Stimulated activated CD8-positive, alpha-beta memory T cell treated with anti-CD3 and anti-CD28 coated beads, Interleukin-12 subunit alpha, Interleukin-12 subunit beta, amount 100 ng/mL, for 24 hours (primary cell): Measurements from ENCODE around the gene DIS3L2.
"Not testable (repeated sequence)": the region's sequence is repeated elsewhere in the genome, so short reads cannot be mapped to it uniquely, and the experiment has no call there.

Source experiments
- DNase-seq: peaks from one replicate; pipeline ENCODE4 v3.0.0-alpha.2; 2020; ENCODE audit errors: extremely low read depth

DIS3L2 gene

DNA sequence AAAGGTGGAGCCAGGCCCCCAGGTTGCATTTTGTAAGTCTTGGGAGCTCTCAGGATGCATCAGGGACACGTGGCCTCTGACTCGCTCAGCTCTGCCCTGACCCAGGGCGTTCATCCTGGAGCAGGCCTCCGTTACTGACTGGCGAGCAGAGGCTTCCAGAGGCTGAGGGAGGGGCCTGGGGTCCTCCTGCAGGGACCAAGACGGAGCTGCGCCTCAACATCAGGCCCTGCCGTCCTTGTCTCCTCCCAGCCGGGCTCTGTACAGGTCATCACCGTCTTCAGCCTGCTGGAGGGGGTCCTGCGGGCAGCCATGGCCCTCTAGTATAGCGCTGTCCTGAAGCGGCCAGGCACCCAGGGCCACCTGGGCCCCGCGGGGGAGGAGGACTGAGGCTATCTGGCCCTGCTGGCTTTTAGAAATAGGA lies 406.8 kb downstream of the DIS3L2 start:
- DNase-seq = no peak

- DNase-seq = no peak
Measured at GRCh38 chr2:232369126-232369951, 407.8 kb downstream of the DIS3L2 start.

GRCh38 chr2:232370007-232370406 lies 408.5 kb downstream of the DIS3L2 start:
- not testable (repeated sequence) for DNase-seq

GRCh38 chr2:232372231-232373208 lies 411.0 kb downstream of the DIS3L2 start:
- no peak for DNase-seq

GRCh38 chr2:232374356-232374755 lies 412.8 kb downstream of the DIS3L2 start:
- no peak for DNase-seq

DNA sequence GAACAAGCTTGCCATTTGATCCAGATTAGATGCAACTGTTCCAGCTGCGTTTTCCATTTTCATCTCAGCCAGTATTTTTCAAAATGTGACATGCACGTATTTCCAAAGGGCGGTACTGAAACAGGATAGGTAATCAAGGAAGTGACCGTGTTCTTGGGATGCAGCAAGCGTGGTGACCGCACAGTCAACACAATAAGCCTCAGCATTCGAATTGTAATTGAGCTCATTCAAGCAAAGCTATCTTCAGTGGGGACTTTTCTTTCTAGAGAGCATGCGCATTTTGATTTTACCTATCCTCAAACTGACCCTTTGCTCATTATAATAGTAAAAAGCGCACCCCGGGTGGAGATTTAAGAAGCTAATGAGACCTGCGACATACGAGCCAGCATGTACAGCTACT lies 413.7 kb downstream of the DIS3L2 start:
- no peak for DNase-seq

DNA sequence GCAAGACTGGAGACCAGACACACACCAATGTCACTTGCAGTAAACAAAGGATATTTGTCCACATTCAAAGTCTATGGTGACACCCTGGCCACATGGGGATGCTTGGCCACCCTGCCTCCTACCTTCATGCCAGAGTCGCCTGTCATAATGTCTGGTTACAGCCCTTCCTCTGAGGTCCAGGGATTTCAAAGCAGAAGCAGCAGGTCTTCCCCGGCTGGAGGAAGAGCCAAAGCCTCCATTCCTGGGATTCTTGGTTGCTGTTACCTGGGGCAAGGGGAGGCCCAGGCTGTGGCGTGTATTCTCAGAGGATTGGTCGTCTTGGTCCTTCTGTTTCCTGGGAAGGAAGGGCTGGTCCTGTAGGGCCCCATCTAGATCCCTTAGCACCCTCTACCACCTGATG lies 414.7 kb downstream of the DIS3L2 start:
- DNase-seq = no peak

DNA sequence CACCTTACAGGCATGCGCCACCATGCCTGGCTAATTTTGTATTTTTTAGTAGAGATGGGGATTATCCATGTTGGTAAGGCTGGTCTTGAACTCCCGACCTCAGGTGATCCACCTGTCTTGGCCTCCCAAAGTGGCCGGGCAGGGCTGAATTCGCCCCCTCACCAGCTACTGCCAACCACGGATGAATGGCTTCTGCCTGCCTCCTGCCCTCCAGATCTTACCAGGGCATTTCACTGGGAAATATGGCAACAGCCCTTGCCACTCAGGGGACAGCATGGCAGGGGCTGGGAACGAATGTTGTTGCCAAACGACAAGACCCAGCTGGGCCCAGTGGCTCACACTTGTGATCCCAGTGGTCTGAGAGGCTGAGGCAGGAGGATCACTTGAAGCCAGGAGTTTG lies 415.2 kb downstream of the DIS3L2 start:
- DNase-seq = no peak

- DNase-seq = no peak
Measured at GRCh38 chr2:232377319-232377718, 415.8 kb downstream of the DIS3L2 start.

GRCh38 chr2:232377841-232378734 lies 416.6 kb downstream of the DIS3L2 start:
- DNase-seq = no peak

DNA sequence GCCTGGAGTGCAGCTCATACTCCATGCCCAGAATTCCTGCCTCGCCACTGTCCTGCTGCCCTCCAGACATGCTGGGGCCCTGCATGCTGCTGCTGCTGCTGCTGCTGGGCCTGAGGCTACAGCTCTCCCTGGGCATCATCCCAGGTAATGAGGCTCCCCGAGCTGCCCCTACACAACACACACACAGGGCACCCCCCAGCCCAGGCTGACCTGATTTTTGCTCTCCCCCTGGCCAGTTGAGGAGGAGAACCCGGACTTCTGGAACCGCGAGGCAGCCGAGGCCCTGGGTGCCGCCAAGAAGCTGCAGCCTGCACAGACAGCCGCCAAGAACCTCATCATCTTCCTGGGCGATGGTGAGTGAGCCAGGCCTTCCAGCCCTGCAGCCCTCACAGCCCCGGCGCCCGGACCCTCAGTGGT lies 417.2 kb downstream of the DIS3L2 start, which contains the start of gene ALPP:
TSS of gene ALPP (plus strand) at position 17 of the 417 bp plus-strand sequence. CDS start at position 69, 52 bp downstream.
- not testable (repeated sequence) for DNase-seq

GRCh38 chr2:232379610-232380590 lies 418.4 kb downstream of the DIS3L2 start:
- DNase-seq = not testable (repeated sequence)

- DNase-seq = not testable (repeated sequence)
Measured at GRCh38 chr2:232381204-232382031, 419.9 kb downstream of the DIS3L2 start.

DNA sequence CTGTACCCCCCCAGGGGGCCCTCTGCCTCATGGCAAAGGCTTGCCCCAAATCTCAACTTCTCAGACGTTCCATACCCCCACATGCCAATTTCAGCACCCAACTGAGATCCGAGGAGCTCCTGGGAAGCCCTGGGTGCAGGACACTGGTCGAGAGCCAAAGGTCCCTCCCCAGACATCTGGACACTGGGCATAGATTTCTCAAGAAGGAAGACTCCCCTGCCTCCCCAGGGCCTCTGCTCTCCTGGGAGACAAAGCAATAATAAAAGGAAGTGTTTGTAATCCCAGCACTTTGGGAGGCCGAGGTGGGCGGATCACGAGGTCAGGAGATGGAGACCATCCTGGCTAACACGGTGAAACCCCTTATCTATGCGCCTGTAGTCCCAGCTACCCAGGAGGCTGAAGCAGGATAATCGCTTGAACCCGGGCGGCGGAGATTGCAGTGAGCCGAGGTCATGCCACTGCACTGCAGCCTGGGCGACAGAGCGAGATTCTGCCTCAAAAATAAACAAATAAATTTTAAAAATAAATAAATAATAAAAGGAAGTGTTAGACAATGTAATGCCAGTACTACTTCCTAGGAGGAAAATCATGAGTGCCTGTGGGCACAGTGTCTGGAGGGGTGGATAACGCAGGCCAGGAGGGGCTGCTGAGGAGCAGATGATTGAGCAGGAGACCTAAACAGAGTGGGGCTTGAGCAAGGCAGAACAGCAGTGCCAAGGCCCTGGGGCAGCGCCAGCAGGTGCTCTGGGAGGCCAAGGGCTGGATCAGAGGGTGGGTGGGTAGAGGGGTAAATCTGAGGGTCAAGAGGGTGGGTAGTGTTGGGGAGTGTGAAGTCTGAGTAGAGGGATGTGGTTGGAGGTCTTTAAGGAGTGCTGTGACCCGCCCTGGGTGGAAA lies 421.1 kb downstream of the DIS3L2 start:
- DNase-seq = no peak

DNA sequence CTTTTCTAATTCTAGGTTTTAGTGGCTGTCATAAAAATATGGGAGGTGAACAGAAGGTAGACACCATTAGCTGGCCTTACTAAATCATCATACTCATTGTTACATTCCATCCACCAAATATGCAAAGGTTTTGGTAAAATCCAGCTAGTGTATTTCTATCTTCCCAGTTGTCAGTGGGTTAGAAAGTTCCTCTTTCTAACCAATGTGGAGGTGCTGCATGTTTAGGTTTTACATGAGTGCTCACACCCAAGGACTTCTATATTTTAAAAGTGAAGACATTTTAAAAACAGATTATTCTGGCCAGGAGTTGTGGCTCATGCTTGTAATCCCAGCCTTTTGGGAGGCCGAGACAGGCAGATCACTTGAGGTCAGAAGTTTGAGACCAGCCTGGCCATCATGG lies 423.0 kb downstream of the DIS3L2 start:
- DNase-seq = no peak

GRCh38 chr2:232385058-232385457 lies 423.5 kb downstream of the DIS3L2 start:
- DNase-seq = not testable (repeated sequence)

DNA sequence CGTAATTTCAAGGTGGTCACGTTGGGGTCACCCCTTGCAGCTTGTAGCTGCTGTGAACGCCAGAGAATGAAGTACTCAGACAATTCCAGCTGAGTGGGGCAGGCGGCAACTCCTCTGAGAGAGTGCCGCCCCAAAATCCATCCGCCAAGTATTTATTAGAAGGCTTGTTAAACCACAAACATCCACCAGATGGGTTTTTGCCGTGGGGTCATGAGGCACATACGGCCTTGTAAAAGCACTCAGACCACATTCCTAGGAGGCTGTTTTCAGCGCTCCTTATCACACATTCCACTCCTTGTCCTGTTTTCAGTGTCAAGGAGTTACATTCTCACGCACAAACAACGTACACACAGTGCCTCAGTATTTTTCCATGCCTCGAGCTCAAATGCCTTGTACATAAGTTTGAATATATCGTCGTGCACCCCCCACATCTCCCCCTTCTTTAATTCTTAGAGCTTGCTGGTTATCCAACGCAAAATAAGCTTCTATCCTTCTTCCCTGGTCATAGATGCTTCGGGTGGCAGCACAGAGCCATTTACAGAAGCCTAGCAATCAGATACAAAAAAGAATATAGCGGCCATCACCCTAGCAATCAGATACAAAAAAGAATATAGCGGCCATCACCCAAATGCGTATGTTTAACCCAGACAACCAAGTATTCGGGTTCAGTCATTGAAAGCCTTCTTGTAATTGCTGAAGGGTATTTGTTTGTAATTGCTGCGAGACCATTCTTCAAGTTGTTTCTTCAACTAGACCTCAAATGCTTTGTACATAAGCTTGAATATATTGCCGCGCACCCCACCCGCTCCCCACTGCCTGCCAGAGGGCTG lies 424.4 kb downstream of the DIS3L2 start:
- no peak for DNase-seq

DNA sequence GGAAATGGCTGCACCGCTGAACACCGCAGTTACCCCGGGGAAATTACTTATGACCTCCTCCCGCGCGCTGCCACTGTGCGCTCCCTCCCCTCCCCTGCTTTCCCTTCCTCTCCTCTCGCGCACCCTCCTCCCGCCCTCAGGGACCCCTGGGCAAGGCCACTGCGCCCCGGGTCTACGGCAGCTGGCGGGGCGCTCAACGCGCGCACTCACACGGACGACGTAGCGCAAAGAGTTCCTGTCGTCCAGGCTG lies 424.9 kb downstream of the DIS3L2 start:
- DNase-seq = no peak
